ENCODE measurements around the gene LONRF2. TPM values are rescaled to one million over a fixed set of nuclear protein-coding genes. Genes with fewer than 3 reads are reported as not detected.

The LONRF2 gene
- total RNA-seq, 1 experiment from 2014 or later: 1.6 TPM

DNA sequence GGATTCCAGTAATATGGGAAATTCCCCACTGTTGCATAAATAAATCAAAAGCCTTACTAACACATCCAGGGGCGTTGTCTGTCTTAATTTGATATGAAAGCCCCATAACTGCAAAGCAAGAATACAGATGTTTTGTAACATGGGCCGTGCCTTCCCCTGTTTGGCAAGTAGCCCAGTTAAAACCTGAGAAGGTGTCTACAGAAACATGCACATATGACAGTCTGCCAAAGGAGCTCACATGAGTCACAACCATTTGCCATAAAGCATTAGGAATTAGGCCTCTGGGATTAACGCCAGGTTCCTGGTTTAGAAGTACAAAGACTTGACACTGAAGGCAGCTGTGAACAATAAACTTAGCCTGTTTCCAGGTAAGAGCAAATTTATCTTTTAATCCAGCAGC lies 43.1 kb upstream of the LONRF2 start:
- H3K27me3 ChIP-seq (ENCODE audit: insufficient read depth, low read length): no peaks in the 10 kb centered on the region
- no peak overlapping the region for H3K9ac ChIP-seq (ENCODE audit: low read length)
- ChIA-PET RAD21 (ENCODE audit: low non-redundant PET in 1 of 2, low total read pairs in 2 of 2, uncharacterized antibody in 2 of 2, unreplicated experiment in 2 of 2) (interaction anchor here in 1 of 2 experiments (1.4 kb wide), 1 partner anchor 74 kb away, joined by 5 read pairs; no protein-coding TSS in a partner anchor), CTCF (interaction anchor here (1.2 kb wide), 1 partner anchor 16 kb away, joined by 6 read pairs; no protein-coding TSS in a partner anchor), POLR2A (interaction anchor here (1.0 kb wide), 1 partner anchor 74 kb away, joined by 4 read pairs; no protein-coding TSS in a partner anchor)
- ATAC-seq (no peak), DNase-seq (ENCODE audit: low read depth, low spot score) (peak; percentile 86)
- H3K79me2 ChIP-seq (ENCODE audit: insufficient read depth, low read length): no peaks in the 10 kb centered on the region
- intact Hi-C loops (cut with micrococcal nuclease): loop anchor here (5.0 kb wide), 1 partner anchor 58 kb away; no protein-coding TSS in a partner anchor
- no peaks in the 10 kb centered on the region for H4K20me1 ChIP-seq (ENCODE audit: insufficient read depth)
- 0 out of 2 replicates have a peak overlapping the region, but pooled peaks have one; percentile 13 for H3K27ac ChIP-seq (ENCODE audit: low read depth, low read length)
- BruUV-seq (replicated peaks): no TSS peak
- H3K36me3 ChIP-seq (ENCODE audit: control insufficient read depth in 1 of 2, insufficient read depth in 2 of 2, low read length in 2 of 2): no peaks in the 10 kb centered on the region
- no peak overlapping the region for H3K4me3 ChIP-seq (replicated peaks in 1 of 2; ENCODE audit: low read depth in 1 of 2, low read length in 2 of 2)
- H3K9me2 ChIP-seq (ENCODE audit: insufficient read depth): no peaks in the 10 kb centered on the region
- peak overlapping the region; percentile 31 for H3K4me2 ChIP-seq (ENCODE audit: low read length)
- peak; percentile 67; the same call in 1 of the 2 replicates for TF ChIP-seq POLR2AphosphoS5 (IDR thresholded peaks at IDR 0.05; ENCODE audit: low read depth, low read length)
- TF ChIP-seq YY1 (IDR thresholded peaks at IDR 0.05; ENCODE audit: extremely low read depth, insufficient replicate concordance, low read depth, low read length): no peak
- peak; percentile 84 for TF ChIP-seq TCF7L2 (IDR thresholded peaks at IDR 0.05; ENCODE audit: borderline replicate concordance, extremely low read depth, insufficient read depth, insufficient read length)
- TF ChIP-seq, protein P1, sequence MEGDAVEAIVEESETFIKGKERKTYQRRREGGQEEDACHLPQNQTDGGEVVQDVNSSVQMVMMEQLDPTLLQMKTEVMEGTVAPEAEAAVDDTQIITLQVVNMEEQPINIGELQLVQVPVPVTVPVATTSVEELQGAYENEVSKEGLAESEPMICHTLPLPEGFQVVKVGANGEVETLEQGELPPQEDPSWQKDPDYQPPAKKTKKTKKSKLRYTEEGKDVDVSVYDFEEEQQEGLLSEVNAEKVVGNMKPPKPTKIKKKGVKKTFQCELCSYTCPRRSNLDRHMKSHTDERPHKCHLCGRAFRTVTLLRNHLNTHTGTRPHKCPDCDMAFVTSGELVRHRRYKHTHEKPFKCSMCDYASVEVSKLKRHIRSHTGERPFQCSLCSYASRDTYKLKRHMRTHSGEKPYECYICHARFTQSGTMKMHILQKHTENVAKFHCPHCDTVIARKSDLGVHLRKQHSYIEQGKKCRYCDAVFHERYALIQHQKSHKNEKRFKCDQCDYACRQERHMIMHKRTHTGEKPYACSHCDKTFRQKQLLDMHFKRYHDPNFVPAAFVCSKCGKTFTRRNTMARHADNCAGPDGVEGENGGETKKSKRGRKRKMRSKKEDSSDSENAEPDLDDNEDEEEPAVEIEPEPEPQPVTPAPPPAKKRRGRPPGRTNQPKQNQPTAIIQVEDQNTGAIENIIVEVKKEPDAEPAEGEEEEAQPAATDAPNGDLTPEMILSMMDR (IDR thresholded peaks at IDR 0.05 in 2 of 3, conservative IDR thresholded peaks at IDR 0.05 in 1 of 3; ENCODE audit: borderline replicate concordance in 1 of 3, insufficient read depth in 1 of 3, low read depth in 2 of 3, low read length in 2 of 3): no peak
- TF ChIP-seq POLR2A (IDR thresholded peaks at IDR 0.05; ENCODE audit: borderline replicate concordance, extremely low read depth, insufficient read depth, insufficient read length): no peak
- no peak; the same call in 1 of the 2 replicates for TF ChIP-seq SRF (IDR thresholded peaks at IDR 0.05; ENCODE audit: low read depth)
- TF ChIP-seq EGR1 (IDR thresholded peaks at IDR 0.05; ENCODE audit: low read depth): no peak
- TF ChIP-seq, protein P2, sequence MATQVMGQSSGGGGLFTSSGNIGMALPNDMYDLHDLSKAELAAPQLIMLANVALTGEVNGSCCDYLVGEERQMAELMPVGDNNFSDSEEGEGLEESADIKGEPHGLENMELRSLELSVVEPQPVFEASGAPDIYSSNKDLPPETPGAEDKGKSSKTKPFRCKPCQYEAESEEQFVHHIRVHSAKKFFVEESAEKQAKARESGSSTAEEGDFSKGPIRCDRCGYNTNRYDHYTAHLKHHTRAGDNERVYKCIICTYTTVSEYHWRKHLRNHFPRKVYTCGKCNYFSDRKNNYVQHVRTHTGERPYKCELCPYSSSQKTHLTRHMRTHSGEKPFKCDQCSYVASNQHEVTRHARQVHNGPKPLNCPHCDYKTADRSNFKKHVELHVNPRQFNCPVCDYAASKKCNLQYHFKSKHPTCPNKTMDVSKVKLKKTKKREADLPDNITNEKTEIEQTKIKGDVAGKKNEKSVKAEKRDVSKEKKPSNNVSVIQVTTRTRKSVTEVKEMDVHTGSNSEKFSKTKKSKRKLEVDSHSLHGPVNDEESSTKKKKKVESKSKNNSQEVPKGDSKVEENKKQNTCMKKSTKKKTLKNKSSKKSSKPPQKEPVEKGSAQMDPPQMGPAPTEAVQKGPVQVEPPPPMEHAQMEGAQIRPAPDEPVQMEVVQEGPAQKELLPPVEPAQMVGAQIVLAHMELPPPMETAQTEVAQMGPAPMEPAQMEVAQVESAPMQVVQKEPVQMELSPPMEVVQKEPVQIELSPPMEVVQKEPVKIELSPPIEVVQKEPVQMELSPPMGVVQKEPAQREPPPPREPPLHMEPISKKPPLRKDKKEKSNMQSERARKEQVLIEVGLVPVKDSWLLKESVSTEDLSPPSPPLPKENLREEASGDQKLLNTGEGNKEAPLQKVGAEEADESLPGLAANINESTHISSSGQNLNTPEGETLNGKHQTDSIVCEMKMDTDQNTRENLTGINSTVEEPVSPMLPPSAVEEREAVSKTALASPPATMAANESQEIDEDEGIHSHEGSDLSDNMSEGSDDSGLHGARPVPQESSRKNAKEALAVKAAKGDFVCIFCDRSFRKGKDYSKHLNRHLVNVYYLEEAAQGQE (IDR thresholded peaks at IDR 0.05; ENCODE audit: low read depth): no peak
- no peak for TF ChIP-seq EZH2phosphoT487 (IDR thresholded peaks at IDR 0.05; ENCODE audit: borderline replicate concordance)
- peak; percentile 62 for TF ChIP-seq SP1 (IDR thresholded peaks at IDR 0.05; ENCODE audit: low read depth)
- TF ChIP-seq ELF1 (IDR thresholded peaks at IDR 0.05; ENCODE audit: borderline replicate concordance, low read depth): no peak; the same call in 1 of the 2 replicates
- no peak for TF ChIP-seq ZFX (IDR thresholded peaks at IDR 0.05)
- TF ChIP-seq CEBPB (IDR thresholded peaks at IDR 0.05; ENCODE audit: low read depth): peak; percentile 60
- TF ChIP-seq, protein P3, sequence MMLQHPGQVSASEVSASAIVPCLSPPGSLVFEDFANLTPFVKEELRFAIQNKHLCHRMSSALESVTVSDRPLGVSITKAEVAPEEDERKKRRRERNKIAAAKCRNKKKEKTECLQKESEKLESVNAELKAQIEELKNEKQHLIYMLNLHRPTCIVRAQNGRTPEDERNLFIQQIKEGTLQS (IDR thresholded peaks at IDR 0.05): no peak
- TF ChIP-seq ZNF274 (IDR thresholded peaks at IDR 0.05; ENCODE audit: low read depth, low read length): no peak
- TF ChIP-seq FOSL1 (IDR thresholded peaks at IDR 0.05; ENCODE audit: low read depth): peak; percentile 70
- TF ChIP-seq, protein P4, sequence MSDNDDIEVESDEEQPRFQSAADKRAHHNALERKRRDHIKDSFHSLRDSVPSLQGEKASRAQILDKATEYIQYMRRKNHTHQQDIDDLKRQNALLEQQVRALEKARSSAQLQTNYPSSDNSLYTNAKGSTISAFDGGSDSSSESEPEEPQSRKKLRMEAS (IDR thresholded peaks at IDR 0.05): peak; percentile 38; the same call in 1 of the 2 replicates
- peak; percentile 46; the same call in 1 of the 2 replicates for TF ChIP-seq SIN3A (IDR thresholded peaks at IDR 0.05; ENCODE audit: low read depth)
- peak; percentile 95 for TF ChIP-seq CBX3 (IDR thresholded peaks at IDR 0.05; ENCODE audit: low read depth)
- no peak for TF ChIP-seq RAD21 (IDR thresholded peaks at IDR 0.05; ENCODE audit: low read depth)
- peak; percentile 79 for TF ChIP-seq JUND (IDR thresholded peaks at IDR 0.05)
- no peak overlapping the region for H2AFZ ChIP-seq (ENCODE audit: low read depth, low read length, poor library complexity, severe bottlenecking)
- H3K4me1 ChIP-seq (ENCODE audit: control insufficient read depth in 1 of 2, insufficient read depth in 2 of 2, low read length in 2 of 2): peaks cover 0 to 11% of the 10 kb centered on the region in 2 experiments; a peak in 3 of 4 replicates
- H3K9me3 ChIP-seq (ENCODE audit: control insufficient read depth in 1 of 2, insufficient read depth in 1 of 2, low read depth in 1 of 2, low read length in 2 of 2): 0 out of 4 replicates have a peak, but pooled peaks cover 7 to 10% of the 10 kb centered on the region in 2 experiments

Measured in HCT116 (cell line).